Hepatocyte (in vitro differentiated cells): ENCODE results near the gene GLT8D1. TPM values are rescaled to one million over a fixed set of nuclear protein-coding genes. Genes with fewer than 3 reads are reported as not detected.

Experiments used
- DNase-seq: peaks from one replicate; pipeline ENCODE4 v3.0.0-alpha.2; 2016; ENCODE audit warnings: low spot score
- H2AFZ ChIP-seq: fragments of 200-600 bp; sonication (generic); 2 replicates; pipeline ENCODE4 v1.6.0; 2016; ENCODE audit warnings: antibody characterized with exemption, mild to moderate bottlenecking
- H3K27ac ChIP-seq: fragments of 200-600 bp; sonication (generic); 2 replicates; pipeline ENCODE4 v1.5.1; 2016; ENCODE audit warnings: mild to moderate bottlenecking
- H3K27me3 ChIP-seq: fragments of 200-600 bp; sonication (generic); 2 replicates; pipeline ENCODE4 v1.6.1; 2016
- H3K36me3 ChIP-seq: fragments of 200-600 bp; sonication (generic); replicated peaks from 2 replicates; pipeline ENCODE4 v1.5.1; 2016; ENCODE audit warnings: low read depth; ENCODE audit not compliant: insufficient read depth
- H3K4me1 ChIP-seq: fragments of 200-600 bp; sonication (generic); 2 replicates; pipeline ENCODE4 v1.5.1; 2016; ENCODE audit warnings: mild to moderate bottlenecking, moderate library complexity; ENCODE audit not compliant: insufficient read depth
- H3K4me2 ChIP-seq: fragments of 200-600 bp; sonication (generic); 2 replicates; pipeline ENCODE4 v1.6.0; 2016
- H3K4me3 ChIP-seq: fragments of 200-600 bp; sonication (generic); 2 replicates; pipeline ENCODE4 v1.5.1; 2016; ENCODE audit warnings: mild to moderate bottlenecking
- H3K79me2 ChIP-seq: fragments of 200-600 bp; sonication (generic); 2 replicates; pipeline ENCODE4 v1.6.0; 2017; ENCODE audit warnings: mild to moderate bottlenecking
- H3K9me2 ChIP-seq: fragments of 200-600 bp; sonication (generic); replicated peaks from 2 replicates; pipeline ENCODE4 v1.6.0; 2017; ENCODE audit warnings: mild to moderate bottlenecking; ENCODE audit not compliant: insufficient read depth
- H3K9me3 ChIP-seq: fragments of 200-600 bp; sonication (generic); 2 replicates; pipeline ENCODE4 v1.5.1; 2016; ENCODE audit warnings: low read depth, mild to moderate bottlenecking
- H4K20me1 ChIP-seq: fragments of 200-600 bp; sonication (generic); 2 replicates; pipeline ENCODE4 v1.6.0; 2016; ENCODE audit warnings: mild to moderate bottlenecking; ENCODE audit not compliant: insufficient read depth, poor library complexity, severe bottlenecking
- CTCF ChIP-seq: fragments of 200-600 bp; sonication (generic); IDR thresholded peaks from 2 replicates; pipeline ENCODE4 v1.5.1; 2016; ENCODE audit warnings: antibody characterized with exemption, mild to moderate bottlenecking; ENCODE audit not compliant: poor library complexity
- EZH2 ChIP-seq: fragments of 200-600 bp; sonication (generic); IDR thresholded peaks from 2 replicates; pipeline ENCODE4 v1.6.1; 2016; ENCODE audit warnings: antibody characterized with exemption, mild to moderate bottlenecking, borderline replicate concordance
- EZH2phosphoT487 ChIP-seq: fragments of 200-600 bp; sonication (generic); IDR thresholded peaks from one replicate; pipeline ENCODE4 v1.6.1; 2018; ENCODE audit warnings: antibody characterized with exemption, mild to moderate bottlenecking, low read depth, moderate library complexity; ENCODE audit not compliant: unreplicated experiment, severe bottlenecking
- WGBS: methylation state at CpG from one replicate; pipeline ENCODE4 v1.1.6; 2016; ENCODE audit warnings: low lambda C conversion rate; ENCODE audit errors: missing lambda C conversion rate; 5-methylcytosine and 5-hydroxymethylcytosine counted together
- polyA plus RNA-seq: library from polyadenylated mRNA; unstranded; fragments of >200 nt; fragmentation: Nextera tagmentation; extraction: Ambion mirVana; gene quantifications from 2 replicates; pipeline ENCODE4 v1.2.1, GENCODE V29; 2016
- total RNA-seq: library from RNA; depleted of rRNA; stranded (reverse); fragments of >200 nt; gene quantifications from 2 replicates; pipeline ENCODE4 v1.2.3, GENCODE V29; 2014

Gene GLT8D1
- total and polyA plus RNA-seq, 2 experiments from 2014 or later, result 79.9 to 97.9 TPM

- Histone ChIP-seq H3K9me3 (no peaks in the 10 kb centered on the region), H3K79me2 (no peaks in the 10 kb centered on the region), H3K36me3 (no peaks in the 10 kb centered on the region), H3K27me3 (no peaks in the 10 kb centered on the region), H3K4me2 (no peak overlapping the region), H4K20me1 (no peaks in the 10 kb centered on the region), H3K4me1 (no peaks in the 10 kb centered on the region), H3K9me2 (no peaks in the 10 kb centered on the region), H3K27ac (no peak overlapping the region), H2AFZ (no peak overlapping the region), H3K4me3 (no peak overlapping the region)
- TF ChIP-seq CTCF (no peak), EZH2 (no peak), EZH2phosphoT487 (no peak)
- 85% methylated on average over 1 of the region's 1 CpG for WGBS
- no peak for DNase-seq
These were observed 18.9 kb upstream of the GLT8D1 start for GRCh38 chr3:52724511-52724910.

GRCh38 chr3:52723935-52724334 is 18.3 kb upstream of the GLT8D1 start:
- H3K36me3 ChIP-seq, result no peaks in the 10 kb centered on the region
- H3K9me3 ChIP-seq, result no peaks in the 10 kb centered on the region
- 95% methylated on average over 5 of the region's 5 CpGs for WGBS
- H3K4me2 ChIP-seq, result no peak overlapping the region
- DNase-seq, result no peak
- H3K4me3 ChIP-seq, result no peak overlapping the region
- no peak overlapping the region for H2AFZ ChIP-seq
- H3K27ac ChIP-seq, result no peak overlapping the region
- H3K27me3 ChIP-seq, result no peaks in the 10 kb centered on the region
- no peaks in the 10 kb centered on the region for H3K9me2 ChIP-seq
- no peaks in the 10 kb centered on the region for H3K79me2 ChIP-seq
- TF ChIP-seq EZH2phosphoT487 (no peak), EZH2 (no peak), CTCF (no peak)
- H4K20me1 ChIP-seq, result no peaks in the 10 kb centered on the region
- no peaks in the 10 kb centered on the region for H3K4me1 ChIP-seq

- H3K4me2 ChIP-seq, result no peak overlapping the region
- DNase-seq, result no peak
These were observed 16.9 kb upstream of the GLT8D1 start for GRCh38 chr3:52722491-52722890.

More at GRCh38 chr3:52722491-52722890, 16.9 kb upstream of the GLT8D1 start:
- no peaks in the 10 kb centered on the region for H3K27me3 ChIP-seq
- TF ChIP-seq EZH2phosphoT487 (no peak), EZH2 (no peak), CTCF (no peak)
- H2AFZ ChIP-seq, result no peak overlapping the region
- WGBS, result 94% methylated on average over 7 of the region's 7 CpGs
- no peak overlapping the region for H3K4me3 ChIP-seq
- H3K4me1 ChIP-seq, result no peaks in the 10 kb centered on the region
- H3K9me2 ChIP-seq, result no peaks in the 10 kb centered on the region
- no peaks in the 10 kb centered on the region for H3K9me3 ChIP-seq
- H3K79me2 ChIP-seq, result no peaks in the 10 kb centered on the region
- H3K36me3 ChIP-seq, result no peaks in the 10 kb centered on the region
- H4K20me1 ChIP-seq, result no peaks in the 10 kb centered on the region
- H3K27ac ChIP-seq, result no peak overlapping the region
